SK-N-SH treated with all-trans-retinoic acid at 6 μM for 48 hours (cell line): ENCODE results near the gene SRRM2.

Experiments used
- ATAC-seq: fragments of 200-7000 bp; cut with Tn5 transposase; 3 replicates; pipeline ENCODE4 v1.9.1; 2020; ENCODE audit warnings: mild to moderate bottlenecking, moderate library complexity
- ARNTL ChIP-seq: fragments of 450-650 bp; formaldehyde crosslinking; IDR thresholded peaks from 2 replicates; pipeline ENCODE4 v1.5.0; 2020; ENCODE audit warnings: low read depth, mild to moderate bottlenecking, moderate library complexity, borderline replicate concordance
- BACH2 ChIP-seq: fragments of 250-450 bp; sonication (Bioruptor Pico); IDR thresholded peaks from 2 replicates; pipeline ENCODE4 v1.9.0; 2021; ENCODE audit warnings: mild to moderate bottlenecking, borderline replicate concordance
- ESRRG ChIP-seq: fragments of 250-450 bp; sonication (Bioruptor Pico); IDR thresholded peaks from 2 replicates; pipeline ENCODE4 v1.6.1; 2021; ENCODE audit warnings: mild to moderate bottlenecking
- GLIS3 ChIP-seq: fragments of 250-450 bp; sonication (Bioruptor Pico); IDR thresholded peaks from 2 replicates; pipeline ENCODE4 v1.5.0; 2020; ENCODE audit warnings: mild to moderate bottlenecking, moderate library complexity
- ISL1 ChIP-seq: fragments of 250-450 bp; sonication (Bioruptor Pico); IDR thresholded peaks from 2 replicates; pipeline ENCODE4 v2.1.2; 2022; ENCODE audit warnings: mild to moderate bottlenecking, moderate library complexity
- OSR1 ChIP-seq: fragments of 250-450 bp; sonication (Bioruptor Pico); IDR thresholded peaks from 2 replicates; pipeline ENCODE4 v1.8.0; 2022; ENCODE audit warnings: moderate library complexity, mild to moderate bottlenecking, inconsistent platforms
- PPARA ChIP-seq: fragments of 250-450 bp; sonication (Bioruptor Pico); IDR thresholded peaks from 2 replicates; pipeline ENCODE4 v1.5.0; 2020; ENCODE audit warnings: mild to moderate bottlenecking, borderline replicate concordance
- RARB ChIP-seq: fragments of 250-450 bp; sonication (Bioruptor Pico); IDR thresholded peaks from 2 replicates; pipeline ENCODE4 v1.8.0; 2021; ENCODE audit warnings: mild to moderate bottlenecking, moderate library complexity
- TCF4 ChIP-seq: fragments of 250-450 bp; sonication (Bioruptor Pico); IDR thresholded peaks from 2 replicates; pipeline ENCODE4 v1.8.0; 2021; ENCODE audit warnings: mild to moderate bottlenecking, moderate library complexity, borderline replicate concordance
- TOX ChIP-seq: fragments of 250-450 bp; sonication (Bioruptor Pico); IDR thresholded peaks from 2 replicates; pipeline ENCODE4 v1.8.0; 2021; ENCODE audit warnings: mild to moderate bottlenecking, moderate library complexity, borderline replicate concordance
- ZC3H10 ChIP-seq: fragments of 250-450 bp; sonication (Bioruptor Pico); IDR thresholded peaks from 2 replicates; pipeline ENCODE4 v1.5.1; 2021; ENCODE audit warnings: mild to moderate bottlenecking, moderate library complexity
- ZFP3 ChIP-seq: fragments of 250-450 bp; sonication (Bioruptor Pico); IDR thresholded peaks from 2 replicates; pipeline ENCODE4 v1.5.0; 2020; ENCODE audit warnings: mild to moderate bottlenecking, moderate library complexity
- ZFP30 ChIP-seq: fragments of 450-650 bp; formaldehyde crosslinking; IDR thresholded peaks from 2 replicates; pipeline ENCODE4 v1.5.0; 2022; ENCODE audit warnings: mild to moderate bottlenecking, moderate library complexity
- ZNF565 ChIP-seq: fragments of 450-650 bp; formaldehyde crosslinking; conservative IDR thresholded peaks from 2 replicates; pipeline ENCODE4 v1.5.0; 2020; ENCODE audit warnings: low read depth, mild to moderate bottlenecking, moderate library complexity
- ZNF70 ChIP-seq: fragments of 450-650 bp; formaldehyde crosslinking; IDR thresholded peaks from 2 replicates; pipeline ENCODE4 v1.5.0; 2020; ENCODE audit warnings: mild to moderate bottlenecking, moderate library complexity
- TF ChIP-seq, protein P1 (sequence below): fragments of 250-450 bp; sonication (Bioruptor Pico); IDR thresholded peaks from 2 replicates; pipeline ENCODE4 v1.8.0; 2020; ENCODE audit warnings: mild to moderate bottlenecking, moderate library complexity, borderline replicate concordance
- TF ChIP-seq, protein P2 (sequence below): fragments of 250-450 bp; sonication (Bioruptor Pico); IDR thresholded peaks from 2 replicates; pipeline ENCODE4 v1.8.0; 2021; ENCODE audit warnings: low read depth, mild to moderate bottlenecking, moderate library complexity, borderline replicate concordance
- TF ChIP-seq, protein P3 (sequence below): fragments of 250-450 bp; sonication (Bioruptor Pico); IDR thresholded peaks from 2 replicates; pipeline ENCODE4 v1.5.0; 2020; ENCODE audit warnings: mild to moderate bottlenecking, moderate library complexity
- TF ChIP-seq, protein P4 (sequence below): fragments of 250-450 bp; sonication (Bioruptor Pico); IDR thresholded peaks from 2 replicates; pipeline ENCODE4 v1.5.1; 2020; ENCODE audit warnings: low read depth, mild to moderate bottlenecking, moderate library complexity

SRRM2 gene

DNA sequence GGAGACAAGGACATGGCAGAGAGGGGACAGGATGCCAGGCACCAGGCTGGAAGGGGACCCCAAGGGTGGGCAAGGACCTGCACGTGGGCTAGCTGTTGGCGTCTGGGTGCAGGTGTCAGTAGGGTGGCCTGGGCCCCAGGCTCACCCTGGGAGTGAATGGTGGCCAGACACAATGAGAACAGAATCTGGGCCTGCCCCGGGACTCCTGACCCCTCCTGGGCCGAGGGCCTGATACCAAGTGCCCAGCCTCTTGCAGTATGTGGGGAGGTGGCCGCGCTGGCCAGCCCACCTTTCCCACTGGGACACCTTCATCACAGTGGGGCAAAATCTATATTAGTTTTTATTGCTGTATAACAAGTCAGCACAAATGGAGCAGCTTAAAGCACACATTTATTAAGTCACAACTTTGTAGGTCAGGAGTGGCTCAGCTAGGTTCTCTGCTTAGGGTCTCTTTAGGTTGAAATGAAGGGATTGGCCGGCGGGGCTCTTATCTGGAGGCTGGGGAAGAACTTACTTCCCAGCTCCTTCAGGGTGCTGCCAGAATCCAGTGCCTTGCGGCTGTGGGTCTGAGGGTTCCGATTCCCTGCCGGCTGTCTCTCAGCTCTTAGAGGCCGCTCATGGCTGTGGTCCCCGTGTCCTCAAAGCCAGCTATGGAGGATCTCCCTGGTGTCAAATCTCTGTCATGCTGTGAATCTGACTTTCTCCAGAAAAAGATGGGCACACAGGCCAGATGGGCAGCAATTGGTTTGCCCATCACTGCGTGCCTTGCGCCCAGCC is 31.3 kb downstream of the SRRM2 start (continued):
- TF ChIP-seq, protein P1, sequence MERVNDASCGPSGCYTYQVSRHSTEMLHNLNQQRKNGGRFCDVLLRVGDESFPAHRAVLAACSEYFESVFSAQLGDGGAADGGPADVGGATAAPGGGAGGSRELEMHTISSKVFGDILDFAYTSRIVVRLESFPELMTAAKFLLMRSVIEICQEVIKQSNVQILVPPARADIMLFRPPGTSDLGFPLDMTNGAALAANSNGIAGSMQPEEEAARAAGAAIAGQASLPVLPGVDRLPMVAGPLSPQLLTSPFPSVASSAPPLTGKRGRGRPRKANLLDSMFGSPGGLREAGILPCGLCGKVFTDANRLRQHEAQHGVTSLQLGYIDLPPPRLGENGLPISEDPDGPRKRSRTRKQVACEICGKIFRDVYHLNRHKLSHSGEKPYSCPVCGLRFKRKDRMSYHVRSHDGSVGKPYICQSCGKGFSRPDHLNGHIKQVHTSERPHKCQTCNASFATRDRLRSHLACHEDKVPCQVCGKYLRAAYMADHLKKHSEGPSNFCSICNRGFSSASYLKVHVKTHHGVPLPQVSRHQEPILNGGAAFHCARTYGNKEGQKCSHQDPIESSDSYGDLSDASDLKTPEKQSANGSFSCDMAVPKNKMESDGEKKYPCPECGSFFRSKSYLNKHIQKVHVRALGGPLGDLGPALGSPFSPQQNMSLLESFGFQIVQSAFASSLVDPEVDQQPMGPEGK = no peak

DNA sequence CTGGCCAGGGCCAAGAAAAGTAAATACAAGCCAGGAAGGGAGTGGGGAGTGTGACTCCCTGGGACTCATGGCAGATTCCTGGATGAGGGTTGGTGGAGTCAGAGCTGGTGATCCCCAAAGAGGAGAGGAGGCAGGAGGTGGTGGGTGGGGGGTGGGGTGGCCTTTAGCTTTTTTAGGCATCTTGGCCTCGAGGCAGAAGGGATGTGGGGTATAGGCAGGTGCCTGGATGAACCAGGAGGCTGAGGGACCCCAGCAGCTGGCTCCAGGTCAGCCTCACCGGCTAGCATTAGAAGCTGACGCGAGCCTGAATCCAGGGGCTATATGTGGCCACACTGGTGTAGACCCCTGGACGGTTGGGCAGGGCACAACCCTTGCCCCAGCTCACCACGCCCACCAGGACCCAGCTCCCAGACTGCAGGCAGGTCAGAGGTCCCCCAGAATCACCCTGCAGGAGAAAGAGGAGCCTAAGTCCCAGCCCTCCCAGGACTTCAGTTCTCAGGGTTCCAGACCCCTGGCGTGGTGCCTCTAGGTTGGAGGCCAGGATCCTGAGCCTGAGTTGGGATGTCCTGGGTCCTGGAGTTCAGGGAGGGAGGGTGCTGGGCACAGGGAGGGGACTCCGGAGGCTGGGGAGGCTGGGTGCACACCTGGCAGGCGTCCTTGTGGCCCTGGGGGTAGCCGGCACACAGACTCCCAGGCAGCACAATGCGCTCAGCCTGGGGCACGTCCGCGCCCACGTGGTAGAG is 32.1 kb downstream of the SRRM2 start:
- TF ChIP-seq PPARA (CRISPR knock-in tag) = no peak
- no peak for TF ChIP-seq ZFP30 (CRISPR knock-in tag)
- TF ChIP-seq, protein P2, sequence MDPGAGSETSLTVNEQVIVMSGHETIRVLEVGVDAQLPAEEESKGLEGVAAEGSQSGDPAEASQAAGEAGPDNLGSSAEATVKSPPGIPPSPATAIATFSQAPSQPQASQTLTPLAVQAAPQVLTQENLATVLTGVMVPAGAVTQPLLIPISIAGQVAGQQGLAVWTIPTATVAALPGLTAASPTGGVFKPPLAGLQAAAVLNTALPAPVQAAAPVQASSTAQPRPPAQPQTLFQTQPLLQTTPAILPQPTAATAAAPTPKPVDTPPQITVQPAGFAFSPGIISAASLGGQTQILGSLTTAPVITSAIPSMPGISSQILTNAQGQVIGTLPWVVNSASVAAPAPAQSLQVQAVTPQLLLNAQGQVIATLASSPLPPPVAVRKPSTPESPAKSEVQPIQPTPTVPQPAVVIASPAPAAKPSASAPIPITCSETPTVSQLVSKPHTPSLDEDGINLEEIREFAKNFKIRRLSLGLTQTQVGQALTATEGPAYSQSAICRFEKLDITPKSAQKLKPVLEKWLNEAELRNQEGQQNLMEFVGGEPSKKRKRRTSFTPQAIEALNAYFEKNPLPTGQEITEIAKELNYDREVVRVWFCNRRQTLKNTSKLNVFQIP = no peak
- no peak for TF ChIP-seq ZFP3 (CRISPR knock-in tag)
- TF ChIP-seq, protein P3, sequence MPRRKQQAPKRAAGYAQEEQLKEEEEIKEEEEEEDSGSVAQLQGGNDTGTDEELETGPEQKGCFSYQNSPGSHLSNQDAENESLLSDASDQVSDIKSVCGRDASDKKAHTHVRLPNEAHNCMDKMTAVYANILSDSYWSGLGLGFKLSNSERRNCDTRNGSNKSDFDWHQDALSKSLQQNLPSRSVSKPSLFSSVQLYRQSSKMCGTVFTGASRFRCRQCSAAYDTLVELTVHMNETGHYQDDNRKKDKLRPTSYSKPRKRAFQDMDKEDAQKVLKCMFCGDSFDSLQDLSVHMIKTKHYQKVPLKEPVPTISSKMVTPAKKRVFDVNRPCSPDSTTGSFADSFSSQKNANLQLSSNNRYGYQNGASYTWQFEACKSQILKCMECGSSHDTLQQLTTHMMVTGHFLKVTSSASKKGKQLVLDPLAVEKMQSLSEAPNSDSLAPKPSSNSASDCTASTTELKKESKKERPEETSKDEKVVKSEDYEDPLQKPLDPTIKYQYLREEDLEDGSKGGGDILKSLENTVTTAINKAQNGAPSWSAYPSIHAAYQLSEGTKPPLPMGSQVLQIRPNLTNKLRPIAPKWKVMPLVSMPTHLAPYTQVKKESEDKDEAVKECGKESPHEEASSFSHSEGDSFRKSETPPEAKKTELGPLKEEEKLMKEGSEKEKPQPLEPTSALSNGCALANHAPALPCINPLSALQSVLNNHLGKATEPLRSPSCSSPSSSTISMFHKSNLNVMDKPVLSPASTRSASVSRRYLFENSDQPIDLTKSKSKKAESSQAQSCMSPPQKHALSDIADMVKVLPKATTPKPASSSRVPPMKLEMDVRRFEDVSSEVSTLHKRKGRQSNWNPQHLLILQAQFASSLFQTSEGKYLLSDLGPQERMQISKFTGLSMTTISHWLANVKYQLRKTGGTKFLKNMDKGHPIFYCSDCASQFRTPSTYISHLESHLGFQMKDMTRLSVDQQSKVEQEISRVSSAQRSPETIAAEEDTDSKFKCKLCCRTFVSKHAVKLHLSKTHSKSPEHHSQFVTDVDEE (CRISPR knock-in tag) = no peak
- no peak for TF ChIP-seq TCF4 (CRISPR knock-in tag)
- no peak for TF ChIP-seq OSR1
- no peak for TF ChIP-seq ZC3H10 (CRISPR knock-in tag)
- no peak for TF ChIP-seq BACH2 (CRISPR knock-in tag)
- no peak for TF ChIP-seq ESRRG
- TF ChIP-seq ZNF70 (CRISPR knock-in tag) = no peak
- TF ChIP-seq ISL1 = no peak
- TF ChIP-seq ARNTL (CRISPR knock-in tag) = no peak
- TF ChIP-seq, protein P4, sequence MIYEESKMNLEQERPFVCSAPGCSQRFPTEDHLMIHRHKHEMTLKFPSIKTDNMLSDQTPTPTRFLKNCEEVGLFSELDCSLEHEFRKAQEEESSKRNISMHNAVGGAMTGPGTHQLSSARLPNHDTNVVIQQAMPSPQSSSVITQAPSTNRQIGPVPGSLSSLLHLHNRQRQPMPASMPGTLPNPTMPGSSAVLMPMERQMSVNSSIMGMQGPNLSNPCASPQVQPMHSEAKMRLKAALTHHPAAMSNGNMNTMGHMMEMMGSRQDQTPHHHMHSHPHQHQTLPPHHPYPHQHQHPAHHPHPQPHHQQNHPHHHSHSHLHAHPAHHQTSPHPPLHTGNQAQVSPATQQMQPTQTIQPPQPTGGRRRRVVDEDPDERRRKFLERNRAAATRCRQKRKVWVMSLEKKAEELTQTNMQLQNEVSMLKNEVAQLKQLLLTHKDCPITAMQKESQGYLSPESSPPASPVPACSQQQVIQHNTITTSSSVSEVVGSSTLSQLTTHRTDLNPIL (CRISPR knock-in tag) = no peak
- TF ChIP-seq, protein P1 = no peak
- TF ChIP-seq GLIS3 = no peak
- ATAC-seq = no peak

DNA sequence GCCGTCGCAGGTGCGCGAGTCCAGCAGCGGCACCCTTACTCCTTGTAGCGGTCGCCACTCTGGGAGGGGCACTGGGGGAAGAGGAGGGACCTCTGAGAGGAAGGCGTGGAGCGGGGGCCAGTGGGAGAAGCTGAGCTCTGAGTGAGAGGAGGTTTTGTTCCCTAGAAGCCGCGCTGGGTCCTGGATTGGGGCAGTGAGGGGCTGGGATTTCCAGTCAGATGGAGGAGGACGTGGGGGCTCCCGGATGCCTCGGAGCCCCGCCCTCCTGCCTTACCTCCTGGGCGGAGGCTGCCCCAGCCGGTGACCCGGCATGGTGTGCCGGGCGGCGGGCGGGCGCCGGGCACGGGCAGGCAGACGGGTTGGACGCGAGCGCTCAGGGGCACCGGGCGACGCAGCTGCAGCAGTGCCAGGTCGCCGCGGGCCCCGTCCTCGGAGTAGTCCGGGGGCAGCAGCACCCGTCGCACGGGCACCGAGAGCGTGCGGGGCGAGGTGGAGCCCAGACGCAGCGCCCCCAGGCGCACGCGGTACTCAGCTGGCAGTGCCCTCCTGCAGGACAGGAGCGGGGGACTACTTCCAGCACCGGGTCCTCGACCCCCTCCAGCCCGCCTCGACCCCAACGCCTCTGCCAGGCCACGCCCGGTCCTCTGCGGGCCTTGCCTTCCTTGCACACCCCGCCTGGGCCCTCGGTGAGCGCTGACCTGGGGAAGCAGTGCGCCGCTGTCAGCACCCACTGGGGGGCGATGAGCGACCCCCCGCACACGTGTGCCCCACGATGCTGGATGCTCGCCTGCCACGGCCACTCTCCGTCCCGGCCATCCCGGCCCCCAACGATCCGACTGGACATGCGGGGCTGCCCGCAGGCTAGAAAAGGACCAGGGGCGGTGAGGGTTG is 32.9 kb downstream of the SRRM2 start:
- ATAC-seq = no peak; the same call in 2 of the 3 replicates
- TF ChIP-seq, protein P3 (CRISPR knock-in tag) = no peak
- TF ChIP-seq OSR1 = no peak
- no peak for TF ChIP-seq RARB
- no peak for TF ChIP-seq ZFP30 (CRISPR knock-in tag)
- no peak for TF ChIP-seq BACH2 (CRISPR knock-in tag)
- TF ChIP-seq ZNF70 (CRISPR knock-in tag) = no peak
- no peak for TF ChIP-seq ISL1
- TF ChIP-seq ZNF565 (CRISPR knock-in tag) = no peak
- no peak for TF ChIP-seq TOX (CRISPR knock-in tag)
- TF ChIP-seq, protein P1 = no peak
- no peak for TF ChIP-seq TCF4 (CRISPR knock-in tag)
- no peak for TF ChIP-seq PPARA (CRISPR knock-in tag)
- TF ChIP-seq ESRRG = no peak
